Endothelial cell of umbilical vein (primary cell): ENCODE measurements around the gene SIM1.

Experiments
- CTCF ChIP-seq, 2 donors: IDR thresholded peaks; 1 replicate in 1 of 2; 2 replicates in 1 of 2; pipeline ENCODE4 v1.5.1; 2011; ENCODE audit warnings: low read length in 2 of 2, mild to moderate bottlenecking in 2 of 2, moderate library complexity in 2 of 2, control low read depth in 1 of 2, inconsistent platforms in 1 of 2, low read depth in 1 of 2; ENCODE audit not compliant: insufficient read depth in 1 of 2; ENCODE audit errors: extremely low read depth in 1 of 2
- FOS ChIP-seq: IDR thresholded peaks from 2 replicates; pipeline ENCODE4 v1.6.1; 2011; ENCODE audit warnings: mild to moderate bottlenecking, low read length, moderate library complexity, borderline replicate concordance; ENCODE audit not compliant: insufficient read depth
- GATA2 ChIP-seq: IDR thresholded peaks from 2 replicates; pipeline ENCODE4 v1.7.0; 2011; ENCODE audit warnings: low read depth, mild to moderate bottlenecking, moderate library complexity, mixed read lengths, low read length; ENCODE audit not compliant: insufficient read length, insufficient read depth
- POLR2A ChIP-seq: IDR thresholded peaks from 2 replicates; pipeline ENCODE4 v1.6.1; 2012; ENCODE audit warnings: low read depth, mild to moderate bottlenecking, control low read depth, low read length

GRCh38 chr6:100447081-100447899 is 17.4 kb downstream of the SIM1 start:
- TF ChIP-seq CTCF (IDR thresholded peaks at IDR 0.05; ENCODE audit: extremely low read depth in 1 of 2, insufficient read depth in 1 of 2, low read depth in 1 of 2, low read length in 2 of 2) = no peak
- TF ChIP-seq GATA2 = no peak
- no peak for TF ChIP-seq POLR2A
- no peak for TF ChIP-seq FOS
